HCT116 (cell line): ENCODE data around the gene HIVEP1. TPM values are rescaled to one million over a fixed set of nuclear protein-coding genes. Genes with fewer than 3 reads are reported as not detected.

Experiments used
- ATAC-seq: fragments of 200-7000 bp; cut with Tn5 transposase; 2 replicates; pipeline ENCODE4 v1.9.1; 2020; ENCODE audit warnings: mild to moderate bottlenecking, moderate library complexity
- BruUV-seq: library from RNA; stranded (reverse); fragments of 400-500 nt; replicated peaks from 2 replicates; lab custom pipeline; 2021; lab: Mats Ljungman, UMichigan
- CTCF ChIA-PET: fragments of 300-600 bp; sonication (Branson Sonifier 250); formaldehyde crosslinking; loops from one replicate; lab custom pipeline; 2021; ENCODE audit warnings: antibody characterized with exemption; lab: Charles Lee
- POLR2A ChIA-PET: fragments of 300-600, 350-600 bp; sonication (Branson Sonifier 250); formaldehyde crosslinking; loops from one replicate; lab custom pipeline; 2021; ENCODE audit warnings: antibody characterized with exemption; lab: Charles Lee
- RAD21 ChIA-PET, 2 experiments: fragments of 300-600 bp; sonication (Branson Sonifier 250); formaldehyde crosslinking; loops; one replicate each; lab custom pipeline; 2023; ENCODE audit warnings: low total read pairs in 2 of 2; ENCODE audit not compliant: uncharacterized antibody in 2 of 2, unreplicated experiment in 2 of 2, low non-redundant PET in 1 of 2; lab: Charles Lee
- DNase-seq: peaks from one replicate; pipeline ENCODE4 v3.0.0-alpha.2; 2010; ENCODE audit warnings: low read depth, low spot score
- H2AFZ ChIP-seq: fragments of 200-600 bp; shearing (Covaris generic), sonication (generic); 2 replicates; pipeline ENCODE4 v1.6.1; 2017; ENCODE audit warnings: low read depth, mixed run types, mixed read lengths, antibody characterized with exemption, low read length; ENCODE audit not compliant: poor library complexity, severe bottlenecking
- H3K27ac ChIP-seq: 2 replicates; pipeline ENCODE4 v1.5.1; 2012; ENCODE audit warnings: low read depth, low read length
- H3K27me3 ChIP-seq: fragments of 200-600 bp; sonication (generic); 2 replicates; pipeline ENCODE4 v1.6.1; 2016; ENCODE audit warnings: mixed run types, low read length, mixed read lengths; ENCODE audit not compliant: insufficient read depth
- H3K36me3 ChIP-seq, 2 experiments: fragments of 200-500 bp in 1 of 2; fragments of 200-600 bp in 1 of 2; sonication (Bioruptor generic) in 1 of 2; sonication (generic) in 1 of 2; 2 replicates each; pipeline versions ENCODE4 v1.5.1 to v1.6.1; 2014 to 2016; ENCODE audit warnings: low read length in 2 of 2, inconsistent platforms in 1 of 2, mixed read lengths in 1 of 2, mixed run types in 1 of 2; ENCODE audit not compliant: insufficient read depth in 2 of 2, control insufficient read depth in 1 of 2
- H3K4me1 ChIP-seq, 2 experiments: fragments of 200-600 bp in 1 of 2; sonication (generic) in 1 of 2; 2 replicates each; pipeline versions ENCODE4 v1.5.1 to v1.6.1; 2012 to 2017; ENCODE audit warnings: low read length in 2 of 2, inconsistent platforms in 1 of 2, mild to moderate bottlenecking in 1 of 2, mixed read lengths in 1 of 2, mixed run types in 1 of 2, moderate library complexity in 1 of 2; ENCODE audit not compliant: insufficient read depth in 2 of 2, control insufficient read depth in 1 of 2
- H3K4me2 ChIP-seq: fragments of 200-600 bp; sonication (generic); 2 replicates; pipeline ENCODE4 v1.6.1; 2017; ENCODE audit warnings: mixed run types, low read length, mixed read lengths
- H3K4me3 ChIP-seq, 2 experiments: fragments of 200-600 bp in 1 of 2; sonication (generic) in 1 of 2; replicated peaks in 1 of 2; 2 replicates each; pipeline ENCODE4 v1.5.1; 2011 to 2016; ENCODE audit warnings: low read length in 2 of 2, control low read depth in 1 of 2, low read depth in 1 of 2, mild to moderate bottlenecking in 1 of 2, mixed read lengths in 1 of 2, mixed run types in 1 of 2
- H3K79me2 ChIP-seq: fragments of 200-600 bp; sonication (generic); 2 replicates; pipeline ENCODE4 v1.6.1; 2017; ENCODE audit warnings: mild to moderate bottlenecking, mixed run types, low read length, moderate library complexity, mixed read lengths; ENCODE audit not compliant: insufficient read depth
- H3K9ac ChIP-seq: fragments of 200-600 bp; sonication (generic); 2 replicates; pipeline ENCODE4 v1.6.1; 2016; ENCODE audit warnings: low read length, mixed read lengths
- H3K9me2 ChIP-seq: fragments of 200-600 bp; sonication (generic), shearing (Covaris generic); 2 replicates; pipeline ENCODE4 v1.6.1; 2017; ENCODE audit warnings: mixed run types, mild to moderate bottlenecking, moderate library complexity; ENCODE audit not compliant: insufficient read depth
- H3K9me3 ChIP-seq, 2 experiments: fragments of 200-500 bp in 1 of 2; fragments of 200-600 bp in 1 of 2; sonication (Bioruptor generic) in 1 of 2; sonication (generic) in 1 of 2; 2 replicates each; pipeline ENCODE4 v1.6.1; 2014 to 2017; ENCODE audit warnings: low read length in 2 of 2, mixed read lengths in 2 of 2, inconsistent platforms in 1 of 2, low read depth in 1 of 2, mild to moderate bottlenecking in 1 of 2, mixed run types in 1 of 2, moderate library complexity in 1 of 2; ENCODE audit not compliant: control insufficient read depth in 1 of 2, insufficient read depth in 1 of 2
- H4K20me1 ChIP-seq: fragments of 200-600 bp; sonication (generic), shearing (Covaris generic); 2 replicates; pipeline ENCODE4 v1.6.1; 2017; ENCODE audit warnings: mixed run types, mild to moderate bottlenecking, moderate library complexity; ENCODE audit not compliant: insufficient read depth
- CEBPB ChIP-seq: IDR thresholded peaks from 2 replicates; pipeline ENCODE4 v1.6.1; 2012; ENCODE audit warnings: low read depth
- ELF1 ChIP-seq: IDR thresholded peaks from 2 replicates; pipeline ENCODE4 v1.6.1; 2012; ENCODE audit warnings: low read depth, borderline replicate concordance
- EZH2 ChIP-seq: fragments of 200-600 bp; sonication (generic); IDR thresholded peaks from 2 replicates; pipeline ENCODE4 v1.6.1; 2017; ENCODE audit warnings: antibody characterized with exemption, mixed run types
- EZH2phosphoT487 ChIP-seq: fragments of 200-600 bp; IDR thresholded peaks from 2 replicates; pipeline ENCODE4 v1.6.1; 2018; ENCODE audit warnings: antibody characterized with exemption, borderline replicate concordance
- FOSL1 ChIP-seq: IDR thresholded peaks from 2 replicates; pipeline ENCODE4 v1.6.1; 2012; ENCODE audit warnings: low read depth
- POLR2A ChIP-seq: IDR thresholded peaks from 2 replicates; pipeline ENCODE4 v1.7.0; 2011; ENCODE audit warnings: borderline replicate concordance; ENCODE audit not compliant: insufficient read depth, insufficient read length; ENCODE audit errors: extremely low read depth
- POLR2AphosphoS5 ChIP-seq: IDR thresholded peaks from 2 replicates; pipeline ENCODE4 v1.6.1; 2011; ENCODE audit warnings: mild to moderate bottlenecking, low read depth, low read length, moderate library complexity
- RAD21 ChIP-seq: IDR thresholded peaks from 2 replicates; pipeline ENCODE4 v1.6.1; 2012; ENCODE audit warnings: low read depth, mild to moderate bottlenecking
- REST ChIP-seq: IDR thresholded peaks from 2 replicates; pipeline ENCODE4 v1.6.1; 2012; ENCODE audit warnings: low read depth
- SIN3A ChIP-seq: IDR thresholded peaks from 2 replicates; pipeline ENCODE4 v1.6.1; 2012; ENCODE audit warnings: low read depth
- SP1 ChIP-seq: IDR thresholded peaks from 2 replicates; pipeline ENCODE4 v1.6.1; 2012; ENCODE audit warnings: low read depth
- SRF ChIP-seq: IDR thresholded peaks from 2 replicates; pipeline ENCODE4 v1.6.1; 2012; ENCODE audit warnings: low read depth
- TCF7L2 ChIP-seq: IDR thresholded peaks from 2 replicates; pipeline ENCODE4 v1.7.0; 2011; ENCODE audit warnings: borderline replicate concordance, inconsistent platforms; ENCODE audit not compliant: insufficient read depth, insufficient read length; ENCODE audit errors: extremely low read depth
- YY1 ChIP-seq: IDR thresholded peaks from 2 replicates; pipeline ENCODE4 v1.6.1; 2011; ENCODE audit warnings: low read length, low read depth, moderate library complexity, mild to moderate bottlenecking; ENCODE audit not compliant: insufficient replicate concordance; ENCODE audit errors: extremely low read depth
- ZBTB33 ChIP-seq: IDR thresholded peaks from 2 replicates; pipeline ENCODE4 v1.6.1; 2011; ENCODE audit warnings: mild to moderate bottlenecking, low read length, moderate library complexity; ENCODE audit not compliant: insufficient replicate concordance; ENCODE audit errors: extremely low read depth
- intact Hi-C: fragments of 100-400 bp; cut with micrococcal nuclease; formaldehyde crosslinking; loops from 2 replicates; pipeline ENCODE4 v1.10.0; 2022
- total RNA-seq: library from RNA; stranded (reverse); gene quantifications from one replicate; pipeline ENCODE4 v1.2.1, GENCODE V29; 2021; ENCODE audit not compliant: unreplicated experiment
- TF ChIP-seq, protein P1 (sequence below): IDR thresholded peaks from 2 replicates; pipeline ENCODE4 v1.6.1; 2012

HIVEP1 gene
- total RNA-seq, 1 experiment from 2014 or later, result 11.2 TPM

GRCh38 chr6:12047792-12048432 lies 35.8 kb downstream of the HIVEP1 start:
- Histone ChIP-seq H3K9me3 (no peaks in the 10 kb centered on the region), H3K79me2 (no peaks in the 10 kb centered on the region), H3K36me3 (no peaks in the 10 kb centered on the region), H3K27me3 (no peaks in the 10 kb centered on the region), H3K27ac (no peak overlapping the region), H3K4me3 (no peak overlapping the region), H3K9ac (no peak overlapping the region), H4K20me1 (0 out of 2 replicates have a peak, but pooled peaks cover 3% of the 10 kb centered on the region), H3K4me1 (no peaks in the 10 kb centered on the region), H3K4me2 (no peak overlapping the region), H3K9me2 (no peaks in the 10 kb centered on the region), H2AFZ (no peak overlapping the region)
- TF ChIP-seq CEBPB, result no peak
- TF ChIP-seq POLR2A, result no peak
- TF ChIP-seq ZBTB33, result no peak
- TF ChIP-seq FOSL1, result no peak
- no peak for TF ChIP-seq EZH2
- no peak for TF ChIP-seq RAD21
- no peak for TF ChIP-seq SRF
- no peak for TF ChIP-seq POLR2AphosphoS5
- TF ChIP-seq, protein P1, sequence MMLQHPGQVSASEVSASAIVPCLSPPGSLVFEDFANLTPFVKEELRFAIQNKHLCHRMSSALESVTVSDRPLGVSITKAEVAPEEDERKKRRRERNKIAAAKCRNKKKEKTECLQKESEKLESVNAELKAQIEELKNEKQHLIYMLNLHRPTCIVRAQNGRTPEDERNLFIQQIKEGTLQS, result no peak
- TF ChIP-seq EZH2phosphoT487, result no peak
- TF ChIP-seq SIN3A, result no peak
- no peak for TF ChIP-seq ELF1
- no peak for TF ChIP-seq TCF7L2
- TF ChIP-seq SP1, result no peak
- TF ChIP-seq YY1, result no peak
- no peak for TF ChIP-seq REST
- POLR2A ChIA-PET, result no interaction called here
- BruUV-seq, result no TSS peak
- ATAC-seq (no peak), DNase-seq (no peak)
- RAD21 ChIA-PET, result no interaction called here
- CTCF ChIA-PET, result no interaction called here
- intact Hi-C loops, result no loop called here
